Neural cell (in vitro differentiated cells): ENCODE data around the gene TNIP1. TPM values are rescaled to one million over a fixed set of nuclear protein-coding genes. Genes with fewer than 3 reads are reported as not detected.

ENCODE experiments used
- H2AFZ ChIP-seq: fragments of 200-600, 300-800 bp; sonication (generic), shearing (Covaris generic); 2 replicates; pipeline ENCODE4 v1.6.0; 2014; ENCODE audit warnings: low read depth, mild to moderate bottlenecking, antibody characterized with exemption, low read length, moderate library complexity
- H3F3A ChIP-seq: fragments of 200-600 bp; shearing (Covaris generic); 2 replicates; pipeline ENCODE4 v1.6.1; 2016; ENCODE audit warnings: mild to moderate bottlenecking, moderate library complexity, mixed read lengths, antibody characterized with exemption, low read length; ENCODE audit not compliant: insufficient read depth, poor library complexity, severe bottlenecking
- H3K27ac ChIP-seq: fragments of 200-600, 300-800 bp; sonication (generic), shearing (Covaris generic); 2 replicates; pipeline ENCODE4 v1.5.1; 2014; ENCODE audit warnings: mild to moderate bottlenecking, low read length, moderate library complexity
- H3K27me3 ChIP-seq: fragments of 300-800, 200-600 bp; sonication (generic), shearing (Covaris generic); 2 replicates; pipeline ENCODE4 v1.6.0; 2014; ENCODE audit warnings: mild to moderate bottlenecking, low read depth, low read length, moderate library complexity; ENCODE audit not compliant: insufficient read depth
- H3K36me3 ChIP-seq: fragments of 300-800, 200-600 bp; sonication (generic), shearing (Covaris generic); 2 replicates; pipeline ENCODE4 v1.5.1; 2014; ENCODE audit warnings: mild to moderate bottlenecking, antibody characterized with exemption, low read length, moderate library complexity; ENCODE audit not compliant: insufficient read depth
- H3K4me2 ChIP-seq: fragments of 300-800, 200-600 bp; sonication (generic), shearing (Covaris generic); 2 replicates; pipeline ENCODE4 v1.6.0; 2014; ENCODE audit warnings: mild to moderate bottlenecking, low read length
- H3K4me3 ChIP-seq: fragments of 300-800, 200-600 bp; sonication (generic), shearing (Covaris generic); 2 replicates; pipeline ENCODE4 v1.5.1; 2014; ENCODE audit warnings: mild to moderate bottlenecking, low read length, moderate library complexity
- H3K79me2 ChIP-seq: fragments of 200-600 bp; shearing (Covaris generic); replicated peaks from 2 replicates; pipeline ENCODE4 v1.6.0; 2014; ENCODE audit warnings: mild to moderate bottlenecking, low read length, moderate library complexity; ENCODE audit not compliant: insufficient read depth
- H3K9ac ChIP-seq: fragments of 300-800, 200-600 bp; sonication (generic), shearing (Covaris generic); 2 replicates; pipeline ENCODE4 v1.6.1; 2016; ENCODE audit warnings: mild to moderate bottlenecking, low read length, mixed read lengths
- H3K9me2 ChIP-seq: fragments of 200-600 bp; shearing (Covaris generic); 2 replicates; pipeline ENCODE4 v1.6.1; 2016; ENCODE audit warnings: mild to moderate bottlenecking, low read length, mixed read lengths; ENCODE audit not compliant: insufficient read depth
- H3K9me3 ChIP-seq: fragments of 200-600, 300-800 bp; sonication (generic), shearing (Covaris generic); 2 replicates; pipeline ENCODE4 v1.6.1; 2016; ENCODE audit warnings: mild to moderate bottlenecking, mixed run types, low read length, moderate library complexity, mixed read lengths
- H4K20me1 ChIP-seq: fragments of 200-600 bp; shearing (Covaris generic); 2 replicates; pipeline ENCODE4 v1.6.1; 2016; ENCODE audit warnings: mild to moderate bottlenecking, mixed run types; ENCODE audit not compliant: insufficient read depth
- CTCF ChIP-seq: fragments of 450-650 bp; IDR thresholded peaks from 2 replicates; pipeline ENCODE4 v1.5.1; 2014; ENCODE audit warnings: antibody characterized with exemption, mild to moderate bottlenecking, moderate library complexity; ENCODE audit not compliant: poor library complexity, severe bottlenecking
- EP300 ChIP-seq: fragments of 450-650 bp; conservative IDR thresholded peaks from 2 replicates; pipeline ENCODE4 v1.6.1; 2014; ENCODE audit warnings: antibody characterized with exemption, mild to moderate bottlenecking, moderate library complexity; ENCODE audit not compliant: poor library complexity, severe bottlenecking
- EZH2 ChIP-seq: fragments of 200-600, 300-800 bp; shearing (Covaris generic), sonication (generic); IDR thresholded peaks from 2 replicates; pipeline ENCODE4 v1.6.1; 2014; ENCODE audit warnings: antibody characterized with exemption, low read length, borderline replicate concordance, mild to moderate bottlenecking; ENCODE audit not compliant: insufficient read depth, poor library complexity, severe bottlenecking
- MXI1 ChIP-seq: fragments of 450-650 bp; conservative IDR thresholded peaks from 2 replicates; pipeline ENCODE4 v1.6.1; 2014; ENCODE audit warnings: antibody characterized with exemption, mild to moderate bottlenecking; ENCODE audit not compliant: poor library complexity, severe bottlenecking
- POLR2AphosphoS5 ChIP-seq: IDR thresholded peaks from 2 replicates; pipeline ENCODE4 v1.6.1; 2012
- RAD21 ChIP-seq: fragments of 450-650 bp; conservative IDR thresholded peaks from 2 replicates; pipeline ENCODE4 v1.6.1; 2014; ENCODE audit warnings: antibody characterized with exemption, mild to moderate bottlenecking, moderate library complexity
- REST ChIP-seq: IDR thresholded peaks from 2 replicates; pipeline ENCODE4 v1.6.1; 2012; ENCODE audit warnings: borderline replicate concordance
- SMC3 ChIP-seq: fragments of 450-650 bp; conservative IDR thresholded peaks from 2 replicates; pipeline ENCODE4 v1.6.1; 2014; ENCODE audit warnings: antibody characterized with exemption, mild to moderate bottlenecking, moderate library complexity; ENCODE audit not compliant: poor library complexity
- TAF1 ChIP-seq: IDR thresholded peaks from 2 replicates; pipeline ENCODE4 v1.6.1; 2012; ENCODE audit warnings: low read depth
- polyA plus RNA-seq: library from polyadenylated mRNA; depleted of rRNA; stranded (reverse); fragments of >200 nt; gene quantifications from 2 replicates; pipeline ENCODE4 v1.2.3, GENCODE V29; 2014

Gene TNIP1
- polyA plus RNA-seq, 1 donor from 2014 or later = 3.3 TPM

GRCh38 chr5:151094030-151094851 lies 13.4 kb upstream of the TNIP1 start:
- no peaks in the 10 kb centered on the region for H3K36me3 ChIP-seq
- H3K9me2 ChIP-seq = no peaks in the 10 kb centered on the region
- no peaks in the 10 kb centered on the region for H4K20me1 ChIP-seq
- H3K79me2 ChIP-seq = no peaks in the 10 kb centered on the region
- H3K4me2 ChIP-seq = no peak overlapping the region
- no peaks in the 10 kb centered on the region for H3K27me3 ChIP-seq
- H3K9ac ChIP-seq = no peak overlapping the region
- H3K4me3 ChIP-seq = no peak overlapping the region
- H3K27ac ChIP-seq = no peak overlapping the region
- no peak overlapping the region for H2AFZ ChIP-seq
- TF ChIP-seq EP300 (no peak), RAD21 (no peak), POLR2AphosphoS5 (no peak), CTCF (no peak), MXI1 (no peak), SMC3 (no peak), REST (no peak), TAF1 (no peak), EZH2 (no peak)
- H3F3A ChIP-seq = no peaks in the 10 kb centered on the region
- H3K9me3 ChIP-seq = no peaks in the 10 kb centered on the region

- Histone ChIP-seq H3K27me3 (no peaks in the 10 kb centered on the region), H3K79me2 (no peaks in the 10 kb centered on the region), H3K9me2 (no peaks in the 10 kb centered on the region), H2AFZ (no peak overlapping the region), H3K36me3 (no peaks in the 10 kb centered on the region), H3F3A (no peaks in the 10 kb centered on the region), H3K4me3 (no peak overlapping the region), H3K27ac (no peak overlapping the region), H3K9me3 (no peaks in the 10 kb centered on the region), H4K20me1 (no peaks in the 10 kb centered on the region), H3K4me2 (no peak overlapping the region), H3K9ac (no peak overlapping the region)
- no peak for TF ChIP-seq CTCF
- no peak for TF ChIP-seq RAD21
- TF ChIP-seq MXI1 = no peak
- no peak for TF ChIP-seq SMC3
- no peak for TF ChIP-seq EZH2
- TF ChIP-seq EP300 = no peak
- no peak for TF ChIP-seq TAF1
- no peak for TF ChIP-seq POLR2AphosphoS5
- no peak for TF ChIP-seq REST
These were observed 12.6 kb upstream of the TNIP1 start for GRCh38 chr5:151093476-151093889.
